WTC11 (cell line): Measurements from ENCODE around the gene FKBP14. TPM values are rescaled to one million over a fixed set of nuclear protein-coding genes. Genes with fewer than 3 reads are reported as not detected.

Experiments used
- ATAC-seq: fragments of 200-7000 bp; cut with Tn5 transposase; 2 replicates; pipeline ENCODE4 v1.10.0; 2021; ENCODE audit warnings: mild to moderate bottlenecking, moderate library complexity
- CTCF ChIA-PET: fragments of 300-600 bp; sonication (Branson Sonifier 250); formaldehyde crosslinking; loops from one replicate; lab custom pipeline; 2021; ENCODE audit warnings: antibody characterized with exemption; lab: Charles Lee
- POLR2A ChIA-PET: fragments of 350-600 bp; sonication (Branson Sonifier 250); formaldehyde crosslinking; loops from one replicate; lab custom pipeline; 2021; ENCODE audit warnings: antibody characterized with exemption; lab: Charles Lee
- DNase-seq: peaks from one replicate; pipeline ENCODE4 v3.0.0; 2021; ENCODE audit warnings: low spot score
- H3K27ac Mint-ChIP-seq: 2 replicates; pipeline ENCODE4 v1.8.0; 2021; ENCODE audit warnings: mixed read lengths
- H3K27me3 Mint-ChIP-seq: 2 replicates; pipeline ENCODE4 v1.8.0; 2021; ENCODE audit warnings: low read depth, mild to moderate bottlenecking, moderate library complexity, mixed read lengths
- H3K36me3 Mint-ChIP-seq: 2 replicates; pipeline ENCODE4 v1.8.0; 2021; ENCODE audit warnings: mixed read lengths
- H3K4me1 Mint-ChIP-seq: 2 replicates; pipeline ENCODE4 v1.8.0; 2022; ENCODE audit warnings: mixed read lengths
- H3K4me3 Mint-ChIP-seq: 2 replicates; pipeline ENCODE4 v1.8.0; 2021; ENCODE audit warnings: mild to moderate bottlenecking, moderate library complexity, mixed read lengths
- H3K9me3 Mint-ChIP-seq: 2 replicates; pipeline ENCODE4 v1.8.0; 2021; ENCODE audit warnings: mixed read lengths
- CBFB ChIP-seq: sonication (generic); formaldehyde crosslinking; IDR thresholded peaks from 2 replicates; pipeline ENCODE4 v1.8.1; 2022; ENCODE audit warnings: mild to moderate bottlenecking, low read depth, missing genetic modification reagents
- CREM ChIP-seq: sonication (generic); formaldehyde crosslinking; IDR thresholded peaks from 2 replicates; pipeline ENCODE4 v1.8.1; 2022; ENCODE audit warnings: mild to moderate bottlenecking, missing genetic modification reagents, moderate library complexity
- ESRRA ChIP-seq: sonication (generic); formaldehyde crosslinking; IDR thresholded peaks from 2 replicates; pipeline ENCODE4 v1.8.1; 2022; ENCODE audit warnings: mild to moderate bottlenecking, missing genetic modification reagents, borderline replicate concordance
- FOXK1 ChIP-seq: sonication (generic); formaldehyde crosslinking; IDR thresholded peaks from 2 replicates; pipeline ENCODE4 v1.8.0; 2022; ENCODE audit warnings: mild to moderate bottlenecking, moderate library complexity, missing genetic modification reagents
- GRHL2 ChIP-seq: fragments of 250-450 bp; sonication (Bioruptor Pico); IDR thresholded peaks from 2 replicates; pipeline ENCODE4 v1.8.0; 2022; ENCODE audit warnings: mild to moderate bottlenecking, moderate library complexity; ENCODE audit not compliant: insufficient replicate concordance, severe bottlenecking
- JUN ChIP-seq: sonication (generic); formaldehyde crosslinking; IDR thresholded peaks from 2 replicates; pipeline ENCODE4 v1.8.0; 2023; ENCODE audit warnings: mild to moderate bottlenecking, missing genetic modification reagents
- KAT7 ChIP-seq: sonication (generic); formaldehyde crosslinking; IDR thresholded peaks from 2 replicates; pipeline ENCODE4 v1.8.1; 2023; ENCODE audit warnings: missing genetic modification reagents, mild to moderate bottlenecking, borderline replicate concordance
- NR2C2 ChIP-seq: sonication (generic); formaldehyde crosslinking; IDR thresholded peaks from 2 replicates; pipeline ENCODE4 v1.8.0; 2022; ENCODE audit warnings: mild to moderate bottlenecking, missing genetic modification reagents
- NR3C1 ChIP-seq: sonication (generic); formaldehyde crosslinking; conservative IDR thresholded peaks from 2 replicates; pipeline ENCODE4 v1.8.1; 2023; ENCODE audit warnings: low read depth, mild to moderate bottlenecking, missing genetic modification reagents
- ZNF263 ChIP-seq: sonication (generic); formaldehyde crosslinking; IDR thresholded peaks from 2 replicates; pipeline ENCODE4 v1.8.1; 2022; ENCODE audit warnings: low read depth, mild to moderate bottlenecking, moderate library complexity, missing genetic modification reagents
- total RNA-seq: library from RNA; stranded (reverse); gene quantifications from 3 replicates; pipeline ENCODE4 v1.2.3, GENCODE V29; 2021
- TF ChIP-seq, protein P1 (sequence below): sonication (generic); formaldehyde crosslinking; IDR thresholded peaks from 2 replicates; pipeline ENCODE4 v1.8.1; 2023; ENCODE audit warnings: mild to moderate bottlenecking, missing genetic modification reagents, moderate library complexity
- TF ChIP-seq, protein P2 (sequence below): sonication (generic); formaldehyde crosslinking; conservative IDR thresholded peaks from 2 replicates; pipeline ENCODE4 v1.8.1; 2023; ENCODE audit warnings: mild to moderate bottlenecking, low read depth, missing genetic modification reagents, moderate library complexity
- TF ChIP-seq, protein P3 (sequence below): sonication (generic); formaldehyde crosslinking; IDR thresholded peaks from 2 replicates; pipeline ENCODE4 v1.8.1; 2023; ENCODE audit warnings: mild to moderate bottlenecking, missing genetic modification reagents
- TF ChIP-seq, protein P4 (sequence below): sonication (generic); formaldehyde crosslinking; IDR thresholded peaks from 2 replicates; pipeline ENCODE4 v1.8.0; 2022; ENCODE audit warnings: mild to moderate bottlenecking, missing genetic modification reagents
- TF ChIP-seq, protein P5 (sequence below): fragments of 250-450 bp; sonication (Bioruptor Pico); conservative IDR thresholded peaks from 2 replicates; pipeline ENCODE4 v1.9.0; 2021; ENCODE audit warnings: mild to moderate bottlenecking
- TF ChIP-seq, protein P6 (sequence below): sonication (generic); formaldehyde crosslinking; IDR thresholded peaks from 2 replicates; pipeline ENCODE4 v1.8.1; 2022; ENCODE audit warnings: mild to moderate bottlenecking, moderate library complexity, missing genetic modification reagents
- TF ChIP-seq, protein P7 (sequence below): sonication (generic); formaldehyde crosslinking; IDR thresholded peaks from 2 replicates; pipeline ENCODE4 v1.8.0; 2022; ENCODE audit warnings: missing genetic modification reagents

Gene FKBP14
- total RNA-seq, 1 experiment from 2014 or later = 23.0 TPM

DNA sequence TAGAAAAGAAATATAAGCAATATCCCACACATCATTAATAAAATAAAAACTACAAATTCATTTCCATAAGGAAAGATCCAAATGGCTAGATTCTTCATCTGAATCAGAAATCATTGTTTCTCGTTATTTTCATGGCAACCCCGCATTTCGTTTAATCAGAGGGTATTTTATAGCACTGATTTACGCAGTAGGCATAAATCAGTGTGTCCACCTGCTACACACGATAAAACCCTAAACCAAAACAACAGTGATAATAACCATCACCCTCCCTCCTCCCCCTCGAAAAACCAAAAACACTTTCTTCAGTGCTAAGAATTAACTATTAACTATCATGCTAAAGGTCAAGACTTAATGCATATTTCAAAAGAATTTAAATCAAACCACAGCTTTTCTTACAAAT is 16.5 kb downstream of the FKBP14 start:
- Mint-ChIP-seq H3K4me3 (no peak overlapping the region), H3K27ac (no peak overlapping the region), H3K4me1 (peaks cover 7% of the 10 kb centered on the region), H3K9me3 (no peaks in the 10 kb centered on the region), H3K27me3 (no peaks in the 10 kb centered on the region), H3K36me3 (peaks cover 13% of the 10 kb centered on the region)
- POLR2A ChIA-PET = no interaction called here
- CTCF ChIA-PET = no interaction called here
- TF ChIP-seq CREM (CRISPR knock-in tag) = no peak
- no peak for TF ChIP-seq FOXK1 (CRISPR knock-in tag)
- TF ChIP-seq, protein P1, sequence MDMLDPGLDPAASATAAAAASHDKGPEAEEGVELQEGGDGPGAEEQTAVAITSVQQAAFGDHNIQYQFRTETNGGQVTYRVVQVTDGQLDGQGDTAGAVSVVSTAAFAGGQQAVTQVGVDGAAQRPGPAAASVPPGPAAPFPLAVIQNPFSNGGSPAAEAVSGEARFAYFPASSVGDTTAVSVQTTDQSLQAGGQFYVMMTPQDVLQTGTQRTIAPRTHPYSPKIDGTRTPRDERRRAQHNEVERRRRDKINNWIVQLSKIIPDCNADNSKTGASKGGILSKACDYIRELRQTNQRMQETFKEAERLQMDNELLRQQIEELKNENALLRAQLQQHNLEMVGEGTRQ (CRISPR knock-in tag) = no peak
- TF ChIP-seq, protein P2, sequence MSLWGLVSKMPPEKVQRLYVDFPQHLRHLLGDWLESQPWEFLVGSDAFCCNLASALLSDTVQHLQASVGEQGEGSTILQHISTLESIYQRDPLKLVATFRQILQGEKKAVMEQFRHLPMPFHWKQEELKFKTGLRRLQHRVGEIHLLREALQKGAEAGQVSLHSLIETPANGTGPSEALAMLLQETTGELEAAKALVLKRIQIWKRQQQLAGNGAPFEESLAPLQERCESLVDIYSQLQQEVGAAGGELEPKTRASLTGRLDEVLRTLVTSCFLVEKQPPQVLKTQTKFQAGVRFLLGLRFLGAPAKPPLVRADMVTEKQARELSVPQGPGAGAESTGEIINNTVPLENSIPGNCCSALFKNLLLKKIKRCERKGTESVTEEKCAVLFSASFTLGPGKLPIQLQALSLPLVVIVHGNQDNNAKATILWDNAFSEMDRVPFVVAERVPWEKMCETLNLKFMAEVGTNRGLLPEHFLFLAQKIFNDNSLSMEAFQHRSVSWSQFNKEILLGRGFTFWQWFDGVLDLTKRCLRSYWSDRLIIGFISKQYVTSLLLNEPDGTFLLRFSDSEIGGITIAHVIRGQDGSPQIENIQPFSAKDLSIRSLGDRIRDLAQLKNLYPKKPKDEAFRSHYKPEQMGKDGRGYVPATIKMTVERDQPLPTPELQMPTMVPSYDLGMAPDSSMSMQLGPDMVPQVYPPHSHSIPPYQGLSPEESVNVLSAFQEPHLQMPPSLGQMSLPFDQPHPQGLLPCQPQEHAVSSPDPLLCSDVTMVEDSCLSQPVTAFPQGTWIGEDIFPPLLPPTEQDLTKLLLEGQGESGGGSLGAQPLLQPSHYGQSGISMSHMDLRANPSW (CRISPR knock-in tag) = no peak
- TF ChIP-seq ZNF263 = no peak
- TF ChIP-seq, protein P3, sequence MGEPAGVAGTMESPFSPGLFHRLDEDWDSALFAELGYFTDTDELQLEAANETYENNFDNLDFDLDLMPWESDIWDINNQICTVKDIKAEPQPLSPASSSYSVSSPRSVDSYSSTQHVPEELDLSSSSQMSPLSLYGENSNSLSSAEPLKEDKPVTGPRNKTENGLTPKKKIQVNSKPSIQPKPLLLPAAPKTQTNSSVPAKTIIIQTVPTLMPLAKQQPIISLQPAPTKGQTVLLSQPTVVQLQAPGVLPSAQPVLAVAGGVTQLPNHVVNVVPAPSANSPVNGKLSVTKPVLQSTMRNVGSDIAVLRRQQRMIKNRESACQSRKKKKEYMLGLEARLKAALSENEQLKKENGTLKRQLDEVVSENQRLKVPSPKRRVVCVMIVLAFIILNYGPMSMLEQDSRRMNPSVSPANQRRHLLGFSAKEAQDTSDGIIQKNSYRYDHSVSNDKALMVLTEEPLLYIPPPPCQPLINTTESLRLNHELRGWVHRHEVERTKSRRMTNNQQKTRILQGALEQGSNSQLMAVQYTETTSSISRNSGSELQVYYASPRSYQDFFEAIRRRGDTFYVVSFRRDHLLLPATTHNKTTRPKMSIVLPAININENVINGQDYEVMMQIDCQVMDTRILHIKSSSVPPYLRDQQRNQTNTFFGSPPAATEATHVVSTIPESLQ (CRISPR knock-in tag) = no peak
- TF ChIP-seq, protein P4, sequence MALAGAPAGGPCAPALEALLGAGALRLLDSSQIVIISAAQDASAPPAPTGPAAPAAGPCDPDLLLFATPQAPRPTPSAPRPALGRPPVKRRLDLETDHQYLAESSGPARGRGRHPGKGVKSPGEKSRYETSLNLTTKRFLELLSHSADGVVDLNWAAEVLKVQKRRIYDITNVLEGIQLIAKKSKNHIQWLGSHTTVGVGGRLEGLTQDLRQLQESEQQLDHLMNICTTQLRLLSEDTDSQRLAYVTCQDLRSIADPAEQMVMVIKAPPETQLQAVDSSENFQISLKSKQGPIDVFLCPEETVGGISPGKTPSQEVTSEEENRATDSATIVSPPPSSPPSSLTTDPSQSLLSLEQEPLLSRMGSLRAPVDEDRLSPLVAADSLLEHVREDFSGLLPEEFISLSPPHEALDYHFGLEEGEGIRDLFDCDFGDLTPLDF = no peak
- TF ChIP-seq NR2C2 (CRISPR knock-in tag) = no peak
- TF ChIP-seq, protein P5, sequence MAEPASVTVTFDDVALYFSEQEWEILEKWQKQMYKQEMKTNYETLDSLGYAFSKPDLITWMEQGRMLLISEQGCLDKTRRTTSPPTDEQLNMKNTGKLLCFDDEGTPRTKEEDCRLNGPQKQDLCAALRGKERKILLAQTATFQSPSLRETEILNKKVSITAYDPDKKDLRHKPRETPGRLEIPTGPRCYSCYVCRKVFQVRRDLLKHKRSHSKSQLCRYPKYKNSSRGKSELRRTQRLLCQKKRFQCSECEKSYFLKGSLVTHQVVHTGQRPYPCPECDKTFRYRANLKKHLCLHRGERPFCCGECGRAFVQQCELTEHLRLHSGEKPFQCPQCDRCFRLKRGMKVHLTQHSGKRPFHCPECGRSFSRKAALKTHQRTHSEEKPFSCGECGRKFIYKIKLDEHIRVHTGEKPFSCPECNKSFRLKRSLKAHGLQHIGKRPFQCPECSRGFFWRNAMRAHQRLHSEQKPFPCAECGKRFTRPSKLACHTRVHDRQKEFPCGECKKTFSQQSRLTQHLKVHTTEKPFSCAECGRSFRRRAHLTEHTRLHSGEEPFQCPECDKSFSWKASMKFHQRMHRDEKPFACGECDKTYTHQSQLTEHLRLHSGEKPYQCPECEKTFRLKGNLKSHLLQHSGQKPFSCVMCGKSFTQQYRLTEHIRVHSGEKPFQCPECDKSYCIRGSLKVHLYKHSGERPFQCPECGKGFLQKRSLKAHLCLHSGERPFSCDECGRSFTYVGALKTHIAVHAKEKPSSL (CRISPR knock-in tag) = no peak
- TF ChIP-seq ESRRA (CRISPR knock-in tag) = no peak
- DNase-seq (no peak), ATAC-seq (no peak)

DNA sequence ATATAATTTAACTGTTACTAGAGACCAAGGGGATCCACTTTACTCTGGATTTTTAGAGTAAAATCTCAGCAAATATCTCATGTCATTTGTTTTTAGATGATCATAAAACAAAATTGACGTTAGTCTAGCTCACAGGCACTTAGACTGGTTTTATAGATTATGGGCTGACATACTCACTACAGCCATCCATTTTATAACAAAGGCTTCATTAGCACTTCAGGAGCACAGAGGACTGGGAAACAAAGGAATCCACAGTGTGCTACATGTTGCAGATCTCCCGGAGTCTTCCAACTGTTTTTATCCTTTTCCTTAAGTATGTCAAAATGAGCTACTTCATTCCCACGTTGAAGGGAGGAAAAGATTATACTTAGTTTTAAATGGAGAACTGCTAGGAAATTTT is 21.0 kb downstream of the FKBP14 start:
- CTCF ChIA-PET = interaction anchor here (1.0 kb wide), 1 partner anchor 559 kb away, joined by 3 read pairs; no protein-coding TSS in a partner anchor
- H3K4me1 Mint-ChIP-seq = peaks cover 19% of the 10 kb centered on the region

DNA sequence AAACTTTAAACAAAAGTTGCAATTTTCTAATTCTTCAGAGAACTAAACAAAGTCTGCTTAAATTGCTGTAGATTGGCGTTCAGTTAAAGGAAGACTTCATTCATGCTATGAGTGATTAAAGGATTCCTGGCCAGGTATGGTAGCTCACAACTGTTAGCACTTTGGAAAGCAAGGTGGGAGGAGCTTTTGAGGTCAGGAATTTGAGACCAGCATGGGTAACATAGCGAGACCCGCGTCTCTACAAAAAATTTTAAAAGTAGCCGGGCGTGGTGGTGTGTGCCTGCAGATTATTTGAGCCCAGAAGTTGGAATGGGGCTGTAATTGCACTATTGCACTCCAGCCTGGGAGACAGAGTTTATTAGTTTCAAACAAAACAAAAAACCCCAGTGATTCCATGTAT is 23.4 kb downstream of the FKBP14 start:
- DNase-seq (no peak), ATAC-seq (peak; percentile 77)
- H3K27ac Mint-ChIP-seq = no peak overlapping the region
- peaks cover 3% of the 10 kb centered on the region for H3K36me3 Mint-ChIP-seq
- H3K4me3 Mint-ChIP-seq = no peak overlapping the region
- peaks cover 11% of the 10 kb centered on the region for H3K9me3 Mint-ChIP-seq
- peaks cover 27% of the 10 kb centered on the region for H3K4me1 Mint-ChIP-seq
- 0 out of 2 replicates have a peak, but pooled peaks cover 2% of the 10 kb centered on the region for H3K27me3 Mint-ChIP-seq
- ChIA-PET POLR2A (no interaction called here), CTCF (interaction anchor here (0.5 to 1.2 kb wide), 5 partner anchors 10 to 565 kb away, joined by 3 to 5 read pairs (median 3); no protein-coding TSS in a partner anchor)
- no peak for TF ChIP-seq KAT7 (CRISPR knock-in tag)
- no peak for TF ChIP-seq JUN
- TF ChIP-seq NR3C1 (CRISPR knock-in tag) = no peak
- TF ChIP-seq, protein P6, sequence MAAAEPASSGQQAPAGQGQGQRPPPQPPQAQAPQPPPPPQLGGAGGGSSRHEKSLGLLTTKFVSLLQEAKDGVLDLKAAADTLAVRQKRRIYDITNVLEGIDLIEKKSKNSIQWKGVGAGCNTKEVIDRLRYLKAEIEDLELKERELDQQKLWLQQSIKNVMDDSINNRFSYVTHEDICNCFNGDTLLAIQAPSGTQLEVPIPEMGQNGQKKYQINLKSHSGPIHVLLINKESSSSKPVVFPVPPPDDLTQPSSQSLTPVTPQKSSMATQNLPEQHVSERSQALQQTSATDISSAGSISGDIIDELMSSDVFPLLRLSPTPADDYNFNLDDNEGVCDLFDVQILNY = no peak
- TF ChIP-seq CBFB (CRISPR knock-in tag) = no peak
- TF ChIP-seq, protein P7, sequence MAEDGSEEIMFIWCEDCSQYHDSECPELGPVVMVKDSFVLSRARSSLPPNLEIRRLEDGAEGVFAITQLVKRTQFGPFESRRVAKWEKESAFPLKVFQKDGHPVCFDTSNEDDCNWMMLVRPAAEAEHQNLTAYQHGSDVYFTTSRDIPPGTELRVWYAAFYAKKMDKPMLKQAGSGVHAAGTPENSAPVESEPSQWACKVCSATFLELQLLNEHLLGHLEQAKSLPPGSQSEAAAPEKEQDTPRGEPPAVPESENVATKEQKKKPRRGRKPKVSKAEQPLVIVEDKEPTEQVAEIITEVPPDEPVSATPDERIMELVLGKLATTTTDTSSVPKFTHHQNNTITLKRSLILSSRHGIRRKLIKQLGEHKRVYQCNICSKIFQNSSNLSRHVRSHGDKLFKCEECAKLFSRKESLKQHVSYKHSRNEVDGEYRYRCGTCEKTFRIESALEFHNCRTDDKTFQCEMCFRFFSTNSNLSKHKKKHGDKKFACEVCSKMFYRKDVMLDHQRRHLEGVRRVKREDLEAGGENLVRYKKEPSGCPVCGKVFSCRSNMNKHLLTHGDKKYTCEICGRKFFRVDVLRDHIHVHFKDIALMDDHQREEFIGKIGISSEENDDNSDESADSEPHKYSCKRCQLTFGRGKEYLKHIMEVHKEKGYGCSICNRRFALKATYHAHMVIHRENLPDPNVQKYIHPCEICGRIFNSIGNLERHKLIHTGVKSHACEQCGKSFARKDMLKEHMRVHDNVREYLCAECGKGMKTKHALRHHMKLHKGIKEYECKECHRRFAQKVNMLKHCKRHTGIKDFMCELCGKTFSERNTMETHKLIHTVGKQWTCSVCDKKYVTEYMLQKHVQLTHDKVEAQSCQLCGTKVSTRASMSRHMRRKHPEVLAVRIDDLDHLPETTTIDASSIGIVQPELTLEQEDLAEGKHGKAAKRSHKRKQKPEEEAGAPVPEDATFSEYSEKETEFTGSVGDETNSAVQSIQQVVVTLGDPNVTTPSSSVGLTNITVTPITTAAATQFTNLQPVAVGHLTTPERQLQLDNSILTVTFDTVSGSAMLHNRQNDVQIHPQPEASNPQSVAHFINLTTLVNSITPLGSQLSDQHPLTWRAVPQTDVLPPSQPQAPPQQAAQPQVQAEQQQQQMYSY (CRISPR knock-in tag) = no peak
- no peak for TF ChIP-seq GRHL2
- no peak for TF ChIP-seq FOXK1 (CRISPR knock-in tag)

More for the DNA sequence above, 21.0 kb downstream of the FKBP14 start:
- Mint-ChIP-seq H3K4me3 (no peak overlapping the region), H3K27ac (peak overlapping the region; percentile 9; the same call in 1 of the 2 replicates), H3K9me3 (no peaks in the 10 kb centered on the region), H3K36me3 (no peaks in the 10 kb centered on the region), H3K27me3 (no peaks in the 10 kb centered on the region)
- DNase-seq (no peak), ATAC-seq (no peak)
- POLR2A ChIA-PET = no interaction called here
- no peak for TF ChIP-seq NR2C2 (CRISPR knock-in tag)
